Measurements from ENCODE around the gene MTG1.
"Not testable (repeated sequence)": the region's sequence is repeated elsewhere in the genome, so short reads cannot be mapped to it uniquely, and the experiment has no call there.

The MTG1 gene

DNA sequence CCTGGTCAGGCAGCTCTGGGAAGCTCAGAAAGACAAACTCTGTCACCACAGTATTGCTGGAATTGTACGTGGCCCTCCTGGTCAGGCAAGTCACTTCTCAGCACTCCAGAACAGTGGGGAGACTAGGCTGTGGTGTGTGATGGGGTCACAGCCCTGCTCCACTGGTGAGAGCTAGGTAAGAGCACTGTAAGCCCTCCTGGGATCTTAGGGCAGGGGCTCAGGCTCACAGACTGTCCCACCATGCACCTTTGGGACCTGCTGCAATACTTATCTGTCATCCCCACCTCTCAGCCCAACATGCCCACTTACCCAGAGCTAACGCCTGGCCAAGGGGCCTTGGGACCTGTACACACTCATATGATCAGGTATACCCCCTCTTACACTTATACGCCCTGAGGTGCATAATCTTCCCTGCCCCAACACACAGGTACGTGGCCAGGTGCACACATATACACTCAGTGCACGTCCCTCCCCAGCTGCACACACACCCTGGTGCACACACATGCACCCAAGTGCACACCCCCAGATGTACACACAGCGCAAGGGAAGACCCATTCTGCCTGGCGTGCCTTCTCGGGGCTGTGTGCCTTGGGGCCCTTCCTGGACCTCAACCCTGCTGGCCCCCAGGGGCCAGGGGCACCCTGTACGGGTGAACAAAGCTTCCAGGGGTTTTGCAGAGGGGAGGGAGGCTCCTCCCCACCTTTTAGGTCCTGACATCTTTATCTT is 38.1 kb downstream of the MTG1 start:
- not testable (repeated sequence) for DNase-seq

DNA sequence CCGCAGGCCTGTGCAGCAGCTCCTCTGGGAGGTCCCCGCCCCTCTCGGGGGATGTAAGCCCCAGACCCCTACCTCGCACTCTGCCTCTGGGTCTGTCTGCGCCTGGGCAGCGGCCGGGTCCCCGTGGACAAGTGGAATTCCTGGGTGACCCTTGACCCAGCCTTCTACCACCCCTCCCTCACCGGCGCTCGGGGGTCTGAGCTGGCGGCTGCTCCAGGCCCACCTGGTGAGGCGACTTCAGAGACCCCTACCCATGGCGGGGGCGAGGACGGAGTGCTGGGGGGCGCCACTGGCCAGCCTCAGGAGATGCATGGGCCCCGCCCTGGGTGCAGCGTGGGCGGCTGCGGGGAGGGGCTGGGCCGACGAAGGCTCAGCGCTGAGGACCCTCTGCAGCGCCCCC is 38.8 kb downstream of the MTG1 start:
- not testable (repeated sequence) for DNase-seq

DNA sequence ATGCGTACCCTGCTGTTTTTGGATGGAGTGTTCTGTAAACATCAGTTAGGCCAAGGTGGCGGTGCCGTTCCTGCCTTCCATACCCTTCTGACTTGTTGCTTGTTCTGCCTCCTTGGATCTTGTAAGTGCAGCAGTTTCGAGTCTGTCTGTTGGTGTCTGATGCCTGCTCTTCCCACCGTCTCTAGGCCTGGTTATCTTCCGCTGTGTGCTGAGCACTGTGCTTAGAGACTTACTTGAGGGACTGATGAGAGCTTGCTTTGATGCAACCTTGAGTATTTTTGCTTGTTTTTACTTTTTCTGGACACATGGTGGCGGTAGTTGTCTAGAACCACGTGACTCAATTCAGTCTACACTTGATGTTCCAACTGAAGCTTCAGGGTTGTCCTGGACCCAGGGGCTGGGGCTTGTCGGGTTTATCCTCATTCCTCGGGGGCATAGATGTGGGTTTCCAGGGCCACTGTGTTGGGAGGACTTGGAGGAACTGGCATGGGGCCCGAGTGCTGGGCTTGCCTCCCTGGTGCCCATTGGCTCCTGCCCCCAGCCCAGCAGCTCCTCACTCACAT is 44.8 kb downstream of the MTG1 start:
- DNase-seq = no peak

DNA sequence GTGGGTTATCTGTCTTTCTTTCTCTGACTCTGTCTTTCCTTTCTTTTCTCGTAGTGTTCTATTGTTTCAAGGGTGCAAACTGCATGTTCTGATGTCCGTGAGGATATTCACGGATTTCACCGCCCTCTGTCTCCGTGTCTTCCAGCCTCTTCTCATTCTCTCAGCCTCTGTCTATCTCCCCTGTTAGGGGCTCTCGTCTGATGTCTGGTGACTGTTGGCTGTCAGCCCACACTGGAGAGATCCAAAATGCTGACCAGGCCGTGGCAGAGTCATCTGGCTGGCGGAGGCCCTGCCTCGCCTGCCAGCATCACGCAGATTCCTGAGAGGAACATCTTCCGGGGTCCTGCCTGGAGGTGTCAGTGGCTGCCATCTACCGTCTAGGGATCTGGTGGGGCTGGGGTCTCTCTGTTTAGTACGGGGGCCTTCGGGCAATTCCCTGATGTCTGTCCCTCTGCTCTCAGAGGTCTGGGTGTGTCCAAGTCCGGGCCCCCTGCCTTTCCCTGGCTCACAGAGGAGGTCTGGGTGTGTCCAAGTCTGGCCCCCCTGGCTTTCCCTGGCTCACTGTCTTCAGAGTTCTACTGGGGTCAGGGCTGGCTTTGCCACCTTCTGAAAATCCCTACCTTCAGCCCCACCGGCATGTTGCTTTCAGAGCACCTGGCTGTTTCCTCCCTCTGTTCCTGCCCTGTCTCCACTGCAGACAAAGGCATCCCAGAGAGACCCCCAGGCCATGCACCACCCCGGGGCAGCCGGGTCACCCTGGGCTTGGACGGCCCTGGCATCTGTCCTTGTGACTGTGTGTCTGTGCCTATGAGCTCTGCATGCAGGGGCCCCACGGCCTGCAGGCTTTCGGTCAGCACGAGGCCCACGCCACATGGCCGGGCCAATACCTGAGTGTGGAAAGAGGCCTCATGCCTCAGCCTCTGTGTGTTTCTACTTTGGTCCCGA is 45.8 kb downstream of the MTG1 start:
- DNase-seq = no peak

DNA sequence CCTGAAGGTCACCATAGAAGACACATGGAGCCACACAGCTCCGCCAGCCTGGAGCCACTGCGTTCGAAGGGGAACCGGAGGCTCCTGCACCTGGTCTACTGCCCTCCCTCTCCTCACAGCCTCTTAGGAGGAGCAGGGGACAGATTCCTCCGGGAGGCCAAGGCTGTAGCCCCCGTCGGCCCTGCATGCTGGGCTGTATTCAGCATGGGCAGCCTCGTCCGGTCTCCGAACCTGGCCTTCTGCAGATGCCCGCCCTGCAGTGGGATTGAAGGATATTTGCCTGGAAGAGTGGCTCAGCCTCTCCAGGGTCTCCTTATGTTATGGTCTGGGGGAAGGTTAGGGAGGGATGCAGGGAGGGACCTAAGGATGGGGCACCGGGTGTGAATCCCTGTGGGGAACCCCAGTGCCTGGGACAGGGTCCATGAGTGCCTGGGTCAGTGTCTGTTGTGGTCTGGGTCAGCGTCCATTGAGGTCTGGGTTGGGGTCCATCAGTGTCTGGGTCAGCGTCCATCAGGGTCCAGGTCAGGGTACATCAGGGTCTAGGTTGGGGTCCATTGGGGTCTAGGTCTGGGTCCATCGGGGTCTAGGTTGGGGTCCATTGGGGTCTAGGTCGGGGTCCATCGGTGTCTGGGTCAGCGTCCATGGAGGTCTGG is 46.8 kb downstream of the MTG1 start:
- no peak for DNase-seq

DNA sequence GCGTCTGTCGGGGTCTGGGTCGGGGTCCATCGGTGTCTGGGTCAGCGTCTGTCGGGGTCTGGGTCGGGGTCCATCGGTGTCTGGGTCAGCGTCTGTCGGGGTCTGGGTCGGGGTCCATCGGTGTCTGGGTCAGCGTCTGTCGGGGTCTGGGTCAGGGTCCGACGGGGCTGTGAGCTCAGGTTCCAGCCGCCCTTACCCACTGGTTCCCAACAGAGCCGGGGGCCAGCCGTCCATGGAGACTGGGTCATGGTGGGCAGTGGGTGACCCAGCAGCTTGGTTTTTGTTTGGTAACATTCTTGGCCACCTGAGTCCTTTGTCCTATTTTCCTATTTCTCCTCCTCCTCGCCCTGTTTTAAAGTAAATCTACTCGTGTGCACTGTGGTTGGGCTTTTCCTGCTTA is 47.4 kb downstream of the MTG1 start:
- not testable (repeated sequence) for DNase-seq

DNA sequence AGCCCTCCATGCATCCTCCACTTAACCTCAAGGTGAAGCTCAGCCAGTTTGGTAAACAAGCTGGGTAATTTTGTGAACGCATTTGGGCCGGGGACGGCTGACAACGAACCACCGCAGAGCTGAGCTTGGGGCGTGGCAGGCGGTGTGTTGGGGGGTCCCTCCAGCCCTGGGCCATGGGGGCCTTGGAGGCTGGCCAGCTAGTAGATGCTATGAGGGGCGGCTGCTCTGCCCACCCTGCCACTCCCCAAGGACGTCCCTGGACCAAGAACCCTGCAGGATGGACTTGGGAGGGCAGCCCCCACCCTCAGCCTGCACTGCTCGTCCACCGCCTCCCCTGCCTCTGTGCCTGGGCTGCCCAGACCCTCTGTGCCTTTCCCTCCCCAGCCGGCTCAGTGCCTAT is 47.8 kb downstream of the MTG1 start:
- DNase-seq = no peak

DNA sequence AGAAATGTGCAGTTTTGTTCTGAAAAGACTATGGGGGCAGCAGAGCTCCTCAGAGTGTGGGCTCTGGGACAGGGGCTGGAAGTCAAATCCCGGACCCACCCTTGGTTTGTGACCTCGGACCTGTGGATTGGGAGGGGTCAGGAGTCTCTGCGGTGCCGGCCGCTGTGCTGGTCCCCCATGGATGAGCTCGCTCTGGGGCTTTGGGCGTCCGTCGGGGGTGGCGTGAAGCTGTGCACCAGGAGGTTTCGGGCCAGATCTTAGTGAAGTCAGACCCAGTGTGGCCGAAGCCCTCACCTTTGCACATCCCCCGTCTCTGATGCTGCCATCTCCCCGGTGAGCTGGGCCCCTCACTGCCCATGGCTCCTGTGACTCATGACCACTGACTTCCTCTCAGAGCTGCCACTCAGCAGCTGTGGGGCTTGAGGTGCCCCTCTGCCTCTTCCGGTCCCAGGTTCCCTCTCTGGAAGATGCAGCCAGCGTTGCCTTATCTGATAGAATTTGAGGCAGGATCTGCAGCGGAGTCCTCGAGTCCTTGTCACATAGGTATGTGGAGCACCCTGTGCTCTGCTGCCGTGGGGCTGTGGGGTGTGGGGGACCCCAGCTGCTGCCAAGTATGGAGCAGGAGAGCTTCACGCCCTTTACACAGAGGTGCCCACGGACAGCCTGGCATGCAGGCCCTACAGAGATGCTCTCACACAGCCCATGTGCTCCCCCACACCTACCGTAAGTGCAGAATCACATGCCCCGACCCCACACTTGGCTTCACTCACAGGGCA is 48.4 kb downstream of the MTG1 start:
- no peak for DNase-seq

DNA sequence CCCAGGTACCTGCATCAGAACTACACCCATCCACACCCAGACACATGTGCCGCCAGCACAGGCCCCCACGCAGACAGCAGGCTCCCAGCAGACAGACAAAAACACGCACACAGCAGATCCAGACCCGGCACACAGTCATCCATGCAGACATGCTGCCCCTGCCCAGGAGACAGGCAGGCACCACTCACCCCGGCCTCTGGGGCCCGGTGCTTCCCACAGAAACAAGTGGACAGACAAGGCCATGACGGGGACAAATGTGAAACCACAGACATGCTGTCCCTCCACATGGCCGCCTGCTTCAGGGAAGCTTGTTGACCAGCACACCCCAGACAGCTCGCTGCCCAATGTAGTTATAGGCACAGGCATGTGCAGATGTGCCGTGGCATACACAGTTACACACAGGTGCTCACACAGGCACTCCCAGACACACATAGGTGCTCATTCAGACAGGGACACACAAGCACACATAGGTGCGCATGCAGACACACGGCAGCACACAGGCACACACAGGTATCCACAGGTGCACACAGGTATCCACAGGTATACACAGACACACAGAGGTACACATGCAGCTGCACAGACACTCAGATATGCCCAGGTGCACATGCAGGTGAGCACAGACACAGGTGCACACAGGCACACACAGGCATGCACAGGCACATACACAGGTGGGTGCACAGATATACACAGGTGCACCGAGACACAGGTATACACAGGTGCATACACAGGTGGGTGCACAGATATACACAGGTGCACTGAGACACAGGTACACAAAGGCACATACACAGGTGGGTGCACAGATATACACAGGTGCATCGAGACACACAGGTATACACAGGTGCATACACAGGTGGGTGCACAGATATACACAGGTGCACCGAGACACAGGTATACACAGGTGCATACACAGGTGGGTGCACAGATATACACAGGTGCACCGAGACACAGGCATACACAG is 49.3 kb downstream of the MTG1 start:
- no peak for DNase-seq

DNA sequence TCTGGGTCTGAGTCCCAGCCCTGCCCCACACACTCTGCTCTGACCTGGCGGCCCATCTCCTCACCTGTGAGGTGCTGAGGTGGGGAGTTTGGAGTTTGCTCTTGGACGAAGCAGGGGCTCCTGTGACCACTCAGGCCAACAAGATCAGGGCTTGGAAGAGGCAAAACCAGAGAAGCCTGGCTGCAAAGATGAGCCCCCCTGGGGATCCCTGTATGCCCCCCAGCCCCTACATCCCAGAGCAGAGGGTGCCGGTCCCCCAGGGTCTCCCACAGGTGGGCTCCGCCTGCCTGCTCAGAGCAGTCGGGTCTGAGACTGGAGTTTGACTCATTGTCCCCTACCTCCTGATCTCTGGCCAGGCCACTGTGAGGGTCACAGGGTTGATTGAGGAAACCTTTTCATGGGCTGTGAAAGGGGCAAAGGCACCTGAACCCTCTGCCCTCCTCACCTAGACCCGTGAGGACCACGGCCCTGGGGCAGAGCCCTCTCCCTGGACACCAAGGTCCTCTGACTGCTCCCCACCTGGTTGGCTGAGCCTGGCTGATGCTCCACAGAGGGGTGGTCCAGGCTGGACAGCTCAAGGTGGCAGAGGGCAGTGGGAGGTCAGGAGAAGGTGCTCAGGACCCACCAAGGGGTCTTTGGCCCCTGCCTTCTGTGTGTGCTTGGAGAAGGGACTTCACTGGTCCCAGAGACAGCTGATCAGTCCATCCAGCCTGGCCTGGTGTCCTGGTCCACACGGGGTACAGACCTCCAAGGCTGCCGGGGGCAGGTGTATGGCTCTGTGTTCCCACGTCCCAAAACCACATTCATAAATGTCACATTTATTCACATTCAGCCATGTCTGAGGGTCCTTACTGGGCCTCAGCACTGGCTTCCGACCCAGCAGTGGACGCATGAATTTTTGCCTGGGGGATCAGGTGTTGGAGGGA is 50.6 kb downstream of the MTG1 start:
- DNase-seq = no peak

DNA sequence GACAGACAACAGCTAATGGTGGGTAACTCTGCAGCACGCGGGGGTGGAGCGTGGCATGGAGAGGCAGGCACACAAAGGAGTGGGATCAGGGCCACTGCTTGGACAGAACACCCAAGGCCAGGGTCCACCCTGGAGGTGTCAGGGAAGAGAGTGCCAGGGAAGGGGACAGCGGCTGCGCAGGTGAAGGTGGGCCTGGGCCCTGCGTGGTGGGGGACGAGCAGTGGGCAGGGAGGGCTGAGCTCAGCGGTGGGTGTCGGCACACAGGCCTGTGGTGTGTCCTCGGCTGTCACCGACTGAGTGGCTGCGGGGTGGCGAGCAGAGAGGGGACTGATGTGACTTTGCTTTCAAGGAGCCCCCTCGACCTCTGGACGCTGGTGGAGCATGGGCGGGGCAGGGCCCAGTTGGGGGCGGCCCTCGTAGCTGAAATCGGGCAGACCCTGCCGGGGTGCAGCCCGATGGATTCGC is 51.3 kb downstream of the MTG1 start:
- no peak for DNase-seq

DNA sequence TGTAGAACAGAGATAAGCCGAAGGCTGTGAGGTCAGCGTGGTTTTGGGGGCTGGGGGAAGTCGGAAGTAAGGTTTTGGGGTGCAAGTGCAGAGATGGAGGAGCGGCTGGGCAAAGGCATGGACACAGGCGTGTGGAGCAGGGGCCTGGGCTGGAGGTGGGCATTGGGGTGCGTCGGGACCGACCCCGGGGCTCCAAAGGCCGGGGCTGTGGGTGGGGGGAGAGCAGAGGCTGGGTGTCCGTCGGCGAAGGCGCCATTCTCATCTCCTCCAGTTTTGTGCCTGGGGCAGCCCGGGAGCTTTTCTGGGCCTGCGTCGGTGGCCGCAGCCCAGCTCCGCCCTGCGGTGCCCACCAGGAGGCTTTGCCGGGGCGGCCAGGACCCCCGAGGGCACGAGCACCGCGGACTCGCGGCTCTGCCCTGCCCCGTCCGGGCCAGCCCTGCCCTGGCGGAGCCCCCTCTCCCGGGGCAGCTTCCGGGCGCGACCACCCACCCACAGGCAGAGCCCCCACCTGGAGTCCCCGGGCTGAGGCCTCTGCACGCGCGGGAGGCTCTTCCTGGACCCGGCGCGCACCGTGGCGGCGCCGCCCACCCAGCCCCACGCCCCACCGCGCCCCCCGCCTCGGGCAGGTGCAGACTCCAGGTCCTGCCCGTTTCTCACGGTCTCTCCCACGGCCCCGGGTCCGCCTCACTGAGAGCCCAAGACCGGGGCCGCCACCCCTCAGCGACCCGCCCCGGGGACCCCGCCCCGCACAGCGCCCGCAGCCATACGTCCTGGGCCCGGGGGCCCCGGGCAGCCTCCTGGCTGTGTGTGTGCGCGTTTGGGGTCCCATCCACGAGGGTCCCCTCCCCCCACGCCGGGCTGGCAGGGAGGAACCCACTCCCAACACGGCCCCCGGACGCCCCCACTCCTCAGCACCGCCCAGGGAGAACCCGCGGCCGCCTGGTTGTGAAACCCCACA is 52.1 kb downstream of the MTG1 start:
- no peak for DNase-seq

DNA sequence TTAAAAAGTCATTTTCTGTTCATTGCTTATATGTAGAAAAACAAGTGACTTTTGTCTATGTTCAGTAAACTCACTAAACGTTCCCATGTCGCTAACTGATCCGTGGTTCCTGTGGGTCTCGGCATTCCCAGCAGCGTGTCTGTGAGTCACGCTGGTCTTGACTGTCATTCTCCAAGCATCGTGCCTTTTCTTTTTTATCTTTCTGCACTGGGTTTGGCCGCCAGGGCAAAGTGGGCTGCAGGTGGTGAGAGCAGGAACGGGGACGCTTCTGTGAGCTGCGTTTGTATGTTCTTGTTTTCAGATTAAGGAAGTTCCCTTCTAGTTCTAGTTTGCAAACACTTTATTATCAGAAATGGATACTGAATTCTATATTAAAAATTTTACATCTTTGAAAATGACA is 53.0 kb downstream of the MTG1 start:
- DNase-seq = no peak

DNA sequence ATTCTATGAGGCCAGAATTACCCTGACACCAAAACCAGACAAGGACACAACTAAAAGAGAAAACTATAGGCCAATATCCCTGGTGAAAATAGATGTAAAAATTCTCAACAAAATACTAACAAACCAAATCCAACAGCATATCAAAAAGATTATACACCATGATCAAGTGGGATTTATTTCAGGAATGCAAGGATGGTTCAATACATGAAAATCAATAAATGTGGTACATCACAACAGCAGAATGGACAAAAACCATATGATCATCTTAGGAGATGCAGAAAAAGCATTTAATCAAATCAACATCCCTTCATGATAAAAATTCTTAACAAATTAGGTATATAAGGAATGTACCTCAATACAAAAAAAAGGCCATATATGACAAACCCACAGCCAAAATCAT is 54.2 kb downstream of the MTG1 start:
- DNase-seq = no peak

DNA sequence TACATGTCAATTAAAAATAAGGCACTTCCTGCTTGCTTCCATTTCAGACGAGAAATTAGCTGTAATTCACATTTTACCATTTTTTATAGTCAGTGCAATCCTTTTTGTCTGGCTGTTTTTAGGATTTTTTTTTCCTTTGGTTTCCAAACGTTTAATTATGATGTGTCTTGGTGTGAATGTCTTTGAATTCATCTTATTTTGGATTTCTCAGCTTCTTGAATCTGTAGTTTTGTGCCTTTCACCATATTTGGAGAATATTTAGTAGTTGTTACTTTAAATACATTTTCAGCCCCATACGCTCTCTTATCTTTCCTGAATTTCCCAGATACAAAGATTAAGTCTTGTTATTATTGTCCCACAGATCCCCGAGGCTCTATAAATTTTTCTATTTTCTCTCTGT is 57.4 kb downstream of the MTG1 start:
- no peak for DNase-seq

DNA sequence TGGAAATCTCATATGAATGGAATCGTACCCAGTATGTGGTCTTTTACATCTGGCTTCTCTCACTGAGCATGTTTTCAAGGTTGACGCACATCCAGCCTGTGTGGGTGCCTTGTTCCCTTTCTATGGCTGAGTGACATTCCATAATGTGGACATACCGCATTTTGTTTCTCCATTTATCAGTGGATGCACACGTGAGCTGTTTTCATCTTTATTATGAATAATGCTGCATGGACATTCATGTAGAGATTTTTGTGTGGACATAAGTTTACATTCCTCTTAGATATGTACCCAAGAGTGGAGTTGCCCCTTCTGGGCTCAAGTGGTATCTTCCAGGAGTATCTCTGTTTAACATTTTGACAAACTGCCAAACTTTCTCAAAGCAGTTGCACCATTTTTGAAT is 58.5 kb downstream of the MTG1 start:
- no peak for DNase-seq

DNA sequence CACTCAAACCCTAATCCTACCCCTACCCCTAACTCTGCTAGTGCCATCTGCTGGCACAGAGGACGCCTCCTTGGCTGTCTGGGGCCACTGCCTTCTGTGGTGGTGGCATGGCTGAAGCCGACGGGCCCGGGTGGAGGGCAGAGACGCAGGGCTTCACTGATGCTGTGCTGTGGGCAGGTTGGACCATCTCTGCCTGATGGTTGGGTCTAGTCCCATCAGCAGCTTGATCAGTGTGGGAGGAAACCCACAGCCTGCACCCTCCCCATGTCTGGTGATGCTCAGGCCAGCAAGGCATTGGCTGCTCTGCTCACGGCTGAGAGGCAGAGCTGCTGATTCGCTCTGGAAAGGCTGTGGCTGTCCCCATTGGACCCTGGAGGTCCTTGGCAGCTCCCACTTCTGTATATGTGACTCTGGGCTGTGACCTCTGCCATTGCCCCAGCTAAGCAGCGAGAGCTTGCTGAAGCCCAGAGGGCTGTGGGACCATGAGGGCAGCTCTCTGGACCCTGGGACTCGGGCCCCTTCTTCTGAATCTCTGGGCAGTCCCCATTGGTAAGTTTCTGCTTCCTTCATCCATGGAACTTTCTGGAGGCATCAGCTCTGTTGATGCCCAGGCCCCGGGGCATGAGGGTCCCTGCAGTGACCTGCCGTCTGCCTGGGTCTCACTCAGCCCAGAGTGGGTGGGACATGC is 59.7 kb downstream of the MTG1 start, which contains the start of gene SCART1:
Gene SCART1, plus strand, starts transcription at position 430 of the 688 bp plus-strand sequence. Its CDS starts 53 bp downstream, at position 483.
- no peak for DNase-seq

Data from activated CD4-positive, CD25-positive, alpha-beta regulatory T cell treated with anti-CD3 and anti-CD28 coated beads, Interleukin-2, amount 50 U/mL, for 72 hours (primary cell).